Sigmoid colon (tissue), 4 donors: Measurements from ENCODE around the gene COL4A2.

Source experiments
- POLR2A ChIP-seq, 2 donors: fragments of 450-650 bp; IDR thresholded peaks; one replicate each; pipeline ENCODE4 v1.6.1; 2016; ENCODE audit warnings: antibody characterized with exemption in 2 of 2, mild to moderate bottlenecking in 2 of 2, moderate library complexity in 2 of 2
- POLR2AphosphoS5 ChIP-seq, 4 donors: sonication (generic); formaldehyde crosslinking; IDR thresholded peaks; one replicate each; pipeline ENCODE4 v1.6.1; 2017; ENCODE audit warnings: antibody characterized with exemption in 4 of 4
- TF ChIP-seq, protein P1 (sequence below), 4 experiments: fragments of 450-650 bp in 3 of 4; fragments of 200-600 bp in 1 of 4; IDR thresholded peaks; one replicate each; pipeline ENCODE4 v1.5.1; 2016 to 2019; ENCODE audit warnings: antibody characterized with exemption in 4 of 4, mild to moderate bottlenecking in 3 of 4, moderate library complexity in 2 of 4

DNA sequence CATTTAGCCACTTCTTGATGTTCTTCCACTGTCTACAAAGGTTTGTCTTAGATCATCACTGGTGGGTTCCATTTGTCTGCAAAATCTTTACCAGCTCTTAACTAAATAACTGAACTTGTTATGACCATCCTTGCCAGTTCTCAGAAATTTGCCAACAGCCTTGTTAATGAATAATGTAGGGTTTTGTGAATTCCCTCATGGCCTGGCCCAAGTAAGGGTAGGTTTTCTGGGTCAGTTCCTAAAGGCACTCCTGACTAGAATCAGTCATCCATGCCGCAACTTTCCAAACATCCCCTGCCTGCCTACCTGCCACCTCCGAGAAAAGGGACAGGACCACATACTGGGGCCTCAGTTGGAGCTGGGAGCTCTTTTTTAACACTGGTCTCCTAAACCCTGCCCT is 4.1 kb upstream of the COL4A2 start:
- TF ChIP-seq, protein P1, sequence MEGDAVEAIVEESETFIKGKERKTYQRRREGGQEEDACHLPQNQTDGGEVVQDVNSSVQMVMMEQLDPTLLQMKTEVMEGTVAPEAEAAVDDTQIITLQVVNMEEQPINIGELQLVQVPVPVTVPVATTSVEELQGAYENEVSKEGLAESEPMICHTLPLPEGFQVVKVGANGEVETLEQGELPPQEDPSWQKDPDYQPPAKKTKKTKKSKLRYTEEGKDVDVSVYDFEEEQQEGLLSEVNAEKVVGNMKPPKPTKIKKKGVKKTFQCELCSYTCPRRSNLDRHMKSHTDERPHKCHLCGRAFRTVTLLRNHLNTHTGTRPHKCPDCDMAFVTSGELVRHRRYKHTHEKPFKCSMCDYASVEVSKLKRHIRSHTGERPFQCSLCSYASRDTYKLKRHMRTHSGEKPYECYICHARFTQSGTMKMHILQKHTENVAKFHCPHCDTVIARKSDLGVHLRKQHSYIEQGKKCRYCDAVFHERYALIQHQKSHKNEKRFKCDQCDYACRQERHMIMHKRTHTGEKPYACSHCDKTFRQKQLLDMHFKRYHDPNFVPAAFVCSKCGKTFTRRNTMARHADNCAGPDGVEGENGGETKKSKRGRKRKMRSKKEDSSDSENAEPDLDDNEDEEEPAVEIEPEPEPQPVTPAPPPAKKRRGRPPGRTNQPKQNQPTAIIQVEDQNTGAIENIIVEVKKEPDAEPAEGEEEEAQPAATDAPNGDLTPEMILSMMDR (IDR thresholded peaks at IDR 0.05) = no peak
- TF ChIP-seq POLR2A (IDR thresholded peaks at IDR 0.05) = no peak
- no peak for TF ChIP-seq POLR2AphosphoS5 (IDR thresholded peaks at IDR 0.05)
